Right lobe of liver (tissue), 6 donors: ENCODE results near the gene PTPRR. TPM values are rescaled to one million over a fixed set of nuclear protein-coding genes. Genes with fewer than 3 reads are reported as not detected.

Experiments
- ATAC-seq, 4 donors: fragments of 200-7000 bp; cut with Tn5 transposase; one replicate each; pipeline ENCODE4 v1.9.1; 2020; ENCODE audit warnings: mild to moderate bottlenecking in 4 of 4, moderate library complexity in 4 of 4
- DNase-seq, 3 donors: peaks; one replicate each; pipeline ENCODE4 v3.0.0-alpha.2; 2020
- H3K27ac ChIP-seq, 3 donors: fragments of 200-600 bp; one replicate each; pipeline ENCODE4 v1.8.0; 2022
- H3K27me3 ChIP-seq, 2 donors: fragments of 200-600 bp; one replicate each; pipeline ENCODE4 v1.8.0; 2022
- H3K36me3 ChIP-seq, 4 donors: fragments of 200-600 bp; sonication (generic) in 1 of 4; one replicate each; pipeline versions ENCODE4 v1.5.1 to v1.8.0; 2017 to 2022; ENCODE audit warnings: control low read depth in 1 of 4
- H3K4me1 ChIP-seq, 4 donors: fragments of 200-600 bp; sonication (generic) in 1 of 4; one replicate each; pipeline versions ENCODE4 v1.5.1 to v1.8.0; 2017 to 2022; ENCODE audit warnings: control low read depth in 1 of 4
- H3K4me3 ChIP-seq, 3 donors: fragments of 200-600 bp; one replicate each; pipeline ENCODE4 v1.8.0; 2022
- H3K9me3 ChIP-seq, 4 donors: fragments of 200-600 bp; sonication (generic) in 1 of 4; one replicate each; pipeline versions ENCODE4 v1.5.1 to v1.8.0; 2017 to 2022; ENCODE audit warnings: control low read depth in 1 of 4
- CTCF ChIP-seq, 4 donors: fragments of 200-600 bp in 3 of 4; fragments of 450-650 bp in 1 of 4; IDR thresholded peaks; one replicate each; pipeline versions ENCODE4 v1.5.1 to v1.8.0; 2016 to 2022; ENCODE audit warnings: antibody characterized with exemption in 4 of 4, mild to moderate bottlenecking in 2 of 4
- POLR2A ChIP-seq: fragments of 450-650 bp; IDR thresholded peaks from one replicate; pipeline ENCODE4 v1.6.1; 2017; ENCODE audit warnings: antibody characterized with exemption, mild to moderate bottlenecking
- WGBS: methylation state at CpG from one replicate; pipeline ENCODE4 v1.1.6; 2018; ENCODE audit warnings: low coverage, low lambda C conversion rate; ENCODE audit not compliant: insufficient coverage; ENCODE audit errors: missing lambda C conversion rate; 5-methylcytosine and 5-hydroxymethylcytosine counted together
- intact Hi-C, 2 donors: fragments of 100-400 bp; cut with DNase I; formaldehyde crosslinking; loops; one replicate each; pipeline versions ENCODE4 v1.11.2 to v1.14.1; 2022
- total RNA-seq, 6 experiments: library from RNA; depleted of rRNA in 2 of 6; stranded (reverse); fragments of >200 nt in 2 of 6; fragmentation: NEBNext Ultra II Directional in 3 of 6; extraction: Animal tissue kit (Norgen Biotek cat#: 25700) in 3 of 6; gene quantifications; one replicate each; pipeline versions ENCODE4 v1.1.0 to v1.2.4, GENCODE V29; 2016 to 2023
- donor health status: DM: no; HTN: yes; CAD: no.
- donor health status: DM: no; HTN: no; CAD: no.
- donor health status: DM: no; HTN: no; CAD: no.
- donor health status: DM: no; HTN: yes; CAD: no.
- donor health status: DM: no; HTN: yes; CAD: no.

Gene PTPRR
- total RNA-seq, 6 experiments from 2014 or later = 0.12 TPM; not detected in 5

- DNase-seq = no peak
- Histone ChIP-seq H3K4me1 (peaks cover 0 to 4% (median 0%) of the 10 kb centered on the region in 4 donors), H3K27me3 (peaks cover 0 to 8% of the 10 kb centered on the region in 2 donors), H3K9me3 (no peaks in the 10 kb centered on the region), H3K27ac (peak overlapping the region in 1 of 3 donors; percentile 20), H3K36me3 (no peaks in the 10 kb centered on the region), H3K4me3 (peak overlapping the region in 2 of 3 donors; percentile 1 to 50)
- no peak for ATAC-seq
- TF ChIP-seq POLR2A = no peak
- TF ChIP-seq CTCF (IDR thresholded peaks at IDR 0.05) = no peak
- WGBS = 11% methylated on average over 1 of the region's 1 CpG
- intact Hi-C loops = no loop called here
These were observed 312.4 kb downstream of the PTPRR start for GRCh38 chr12:70608184-70608583.

GRCh38 chr12:70607107-70607506 lies 313.4 kb downstream of the PTPRR start:
- H3K27ac ChIP-seq = no peak overlapping the region
- intact Hi-C loops = no loop called here
- H3K4me1 ChIP-seq = peaks cover 0 to 4% (median 0%) of the 10 kb centered on the region in 4 donors
- no peaks in the 10 kb centered on the region for H3K9me3 ChIP-seq
- DNase-seq (no peak), ATAC-seq (no peak)
- H3K4me3 ChIP-seq = peak overlapping the region in 2 of 3 donors; percentile 1 to 20
- H3K36me3 ChIP-seq = no peaks in the 10 kb centered on the region
- no peak for TF ChIP-seq POLR2A
- H3K27me3 ChIP-seq = peaks cover 0 to 8% of the 10 kb centered on the region in 2 donors

GRCh38 chr12:70605976-70606375 lies 314.6 kb downstream of the PTPRR start:
- Histone ChIP-seq H3K27ac (no peak overlapping the region), H3K4me1 (peaks cover 0 to 4% (median 0%) of the 10 kb centered on the region in 4 donors), H3K9me3 (no peaks in the 10 kb centered on the region), H3K4me3 (peak overlapping the region in 1 of 3 donors; percentile 3), H3K27me3 (peaks cover 0 to 8% of the 10 kb centered on the region in 2 donors), H3K36me3 (no peaks in the 10 kb centered on the region)
- DNase-seq (no peak), ATAC-seq (no peak)
- 58% methylated on average over 5 of the region's 5 CpGs for WGBS
- intact Hi-C loops = no loop called here
- TF ChIP-seq POLR2A = no peak

- ATAC-seq = no peak
- H3K27me3 ChIP-seq = peaks cover 0 to 7% of the 10 kb centered on the region in 2 donors
- intact Hi-C loops = no loop called here
- H3K36me3 ChIP-seq = no peaks in the 10 kb centered on the region
- H3K9me3 ChIP-seq = no peaks in the 10 kb centered on the region
- no peak for DNase-seq
- H3K4me1 ChIP-seq = peaks cover 0 to 4% (median 0%) of the 10 kb centered on the region in 4 donors
- H3K4me3 ChIP-seq = no peak overlapping the region
- H3K27ac ChIP-seq = no peak overlapping the region
- TF ChIP-seq POLR2A (no peak), CTCF (IDR thresholded peaks at IDR 0.05) (no peak)
- WGBS = 55% methylated on average over 4 of the region's 4 CpGs
These were observed 315.9 kb downstream of the PTPRR start for GRCh38 chr12:70604662-70605061.

GRCh38 chr12:70603044-70603443 lies 317.5 kb downstream of the PTPRR start:
- Histone ChIP-seq H3K4me3 (no peak overlapping the region), H3K9me3 (no peaks in the 10 kb centered on the region), H3K27ac (no peak overlapping the region), H3K36me3 (no peaks in the 10 kb centered on the region), H3K27me3 (no peaks in the 10 kb centered on the region), H3K4me1 (no peaks in the 10 kb centered on the region)
- DNase-seq (no peak), ATAC-seq (no peak)
- no peak for TF ChIP-seq CTCF (IDR thresholded peaks at IDR 0.05)
- TF ChIP-seq POLR2A = no peak
- 15% methylated on average over 1 of the region's 1 CpG for WGBS
- intact Hi-C loops = no loop called here
